Measurements from ENCODE around the gene PLXDC2.

GRCh38 chr10:20144268-20144667 is 328.0 kb downstream of the PLXDC2 start:
- no peak for TF ChIP-seq CTCF (conservative IDR thresholded peaks at IDR 0.05; ENCODE audit: low read depth in 2 of 2)
- TF ChIP-seq EZH2phosphoT487 (IDR thresholded peaks at IDR 0.05; ENCODE audit: unreplicated experiment): no peak
- no peak for TF ChIP-seq REST (IDR thresholded peaks at IDR 0.05; ENCODE audit: unreplicated experiment)
- TF ChIP-seq EZH2 (IDR thresholded peaks at IDR 0.05; ENCODE audit: low read depth, unreplicated experiment): no peak
- no peak for TF ChIP-seq POLR2AphosphoS5 (IDR thresholded peaks at IDR 0.05; ENCODE audit: low read depth)
- no peak for TF ChIP-seq CREB1 (CRISPR knock-in tag; IDR thresholded peaks at IDR 0.05; ENCODE audit: low read depth)
- TF ChIP-seq ZNF114 (CRISPR knock-in tag; IDR thresholded peaks at IDR 0.05): no peak
- TF ChIP-seq ETS1 (IDR thresholded peaks at IDR 0.05): no peak
- TF ChIP-seq NANOG (IDR thresholded peaks at IDR 0.05; ENCODE audit: borderline replicate concordance): no peak
- TF ChIP-seq JUNB (IDR thresholded peaks at IDR 0.05; ENCODE audit: unreplicated experiment): no peak
